Fibroblast of the aortic adventitia (primary cell): Measurements from ENCODE around the gene HDAC5. TPM values are rescaled to one million over a fixed set of nuclear protein-coding genes. Genes with fewer than 3 reads are reported as not detected.

ENCODE experiments used
- DNase-seq: peaks from one replicate; pipeline ENCODE4 v3.0.0-alpha.2; 2010; ENCODE audit warnings: low read depth
- H3K4me3 ChIP-seq: 2 replicates; pipeline ENCODE4 v1.5.1; 2011; ENCODE audit warnings: low read depth, mild to moderate bottlenecking, control low read depth, low read length, moderate library complexity
- CTCF ChIP-seq: IDR thresholded peaks from 2 replicates; pipeline ENCODE4 v1.5.1; 2011; ENCODE audit warnings: mild to moderate bottlenecking, low read length, control low read depth, inconsistent platforms; ENCODE audit not compliant: insufficient read depth
- total RNA-seq: library from RNA; depleted of rRNA; stranded (reverse); fragments of >200 nt; gene quantifications from 2 replicates; pipeline ENCODE4 v1.2.3, GENCODE V29; 2012; ENCODE audit warnings: low replicate concordance

Gene HDAC5
- total RNA-seq, 1 donor, result 53.1 TPM

GRCh38 chr17:44113382-44113781, 10.1 kb downstream of the HDAC5 start:
- no peak for TF ChIP-seq CTCF
- H3K4me3 ChIP-seq, result no peak overlapping the region
- DNase-seq, result no peak

GRCh38 chr17:44112284-44113280, 10.9 kb downstream of the HDAC5 start:
- DNase-seq, result no peak
- H3K4me3 ChIP-seq, result no peak overlapping the region
- TF ChIP-seq CTCF, result no peak

GRCh38 chr17:44111777-44112176, 11.7 kb downstream of the HDAC5 start:
- no peak overlapping the region for H3K4me3 ChIP-seq
- no peak for DNase-seq
- no peak for TF ChIP-seq CTCF

- H3K4me3 ChIP-seq, result peak overlapping the region; percentile 57
- no peak for TF ChIP-seq CTCF
- peak; percentile 92 for DNase-seq
These were observed 12.4 kb downstream of the HDAC5 start for GRCh38 chr17:44110823-44111633.

- no peak for TF ChIP-seq CTCF
- peak overlapping the region; percentile 57 for H3K4me3 ChIP-seq
- no peak for DNase-seq
These were observed 13.3 kb downstream of the HDAC5 start for GRCh38 chr17:44110011-44110686.

- no peak overlapping the region for H3K4me3 ChIP-seq
- TF ChIP-seq CTCF, result no peak
- no peak for DNase-seq
These were observed 14.2 kb downstream of the HDAC5 start for GRCh38 chr17:44109312-44109630.
